Measurements from ENCODE around the gene FILIP1L. TPM values are rescaled to one million over a fixed set of nuclear protein-coding genes. Genes with fewer than 3 reads are reported as not detected.

Gene FILIP1L
- total and polyA plus RNA-seq, 2 of the 13 experiments (the other 11 are each of a cell fraction or from before 2014, with no cell fraction given), result 8.1 to 187 TPM

- TF ChIP-seq RERE (CRISPR knock-in tag; IDR thresholded peaks at IDR 0.05; ENCODE audit: low read depth) (no peak), HIC2 (CRISPR knock-in tag; IDR thresholded peaks at IDR 0.05; ENCODE audit: low read depth) (no peak), GPN1 (CRISPR knock-in tag; IDR thresholded peaks at IDR 0.05; ENCODE audit: borderline replicate concordance) (no peak)
These were observed 129.6 kb downstream of the FILIP1L start (continued) for GRCh38 chr3:99984668-99985067.

- no peak overlapping the region for H2AFZ ChIP-seq (ENCODE audit: low read length)
- no peaks in the 10 kb centered on the region for H3K27me3 ChIP-seq (ENCODE audit: control insufficient read depth in 1 of 2, insufficient read depth in 2 of 2, low read length in 2 of 2)
- intact Hi-C loops (cut with micrococcal nuclease; ENCODE audit: unreplicated experiment), result no loop called here
- in situ Hi-C loops (cut with HindIII; ENCODE audit: extremely low pct_ligation_motif_present, low pct_unique_long_range_greater_than_20kb), result no loop called here
- ATAC-seq (no peak), DNase-seq (ENCODE audit: low spot score) (no peak), FAIRE-seq (no peak)
- no peaks in the 10 kb centered on the region for H4K20me1 ChIP-seq (ENCODE audit: insufficient read depth, low read length)
- 0 out of 2 replicates have a peak, but pooled peaks cover 9% of the 10 kb centered on the region for H3K4me1 ChIP-seq (ENCODE audit: insufficient read depth, low read length)
- no peaks in the 10 kb centered on the region for H3K79me2 ChIP-seq (ENCODE audit: insufficient read depth, low read length)
- no peaks in the 10 kb centered on the region for H3K36me3 ChIP-seq (replicated peaks in 1 of 2; ENCODE audit: control insufficient read depth in 1 of 2, insufficient read depth in 2 of 2, low read length in 2 of 2)
- no peak overlapping the region for H3K27ac ChIP-seq (ENCODE audit: extremely low read length, insufficient read depth, low read length)
- no peak overlapping the region for H3K9ac ChIP-seq (ENCODE audit: insufficient read depth, low read depth, low read length)
- H3K9me3 ChIP-seq (ENCODE audit: low read length), result no peaks in the 10 kb centered on the region
- CTCF ChIA-PET (ENCODE audit: low intra/inter-chr PET ratio, low total read pairs), result no interaction called here
- no TSS peak for BruUV-seq (replicated peaks)
- no peak for TF ChIP-seq CSRNP2 (CRISPR knock-in tag; conservative IDR thresholded peaks at IDR 0.05; ENCODE audit: low read depth)
- no peak for TF ChIP-seq CBX2 (IDR thresholded peaks at IDR 0.05; ENCODE audit: low read depth, low read length)
- no peak for TF ChIP-seq CBX2 (CRISPR knock-in tag; IDR thresholded peaks at IDR 0.05; ENCODE audit: low read depth)
- TF ChIP-seq PITX1 (CRISPR knock-in tag; IDR thresholded peaks at IDR 0.05), result no peak
- no peak for TF ChIP-seq CERS6 (CRISPR knock-in tag; IDR thresholded peaks at IDR 0.05)
- no peak for TF ChIP-seq ZC3H4 (CRISPR knock-in tag; IDR thresholded peaks at IDR 0.05; ENCODE audit: borderline replicate concordance)
- no peak for TF ChIP-seq HNRNPL (IDR thresholded peaks at IDR 0.05; ENCODE audit: low read depth, low read length)
- TF ChIP-seq ZNF737 (CRISPR knock-in tag; IDR thresholded peaks at IDR 0.05; ENCODE audit: borderline replicate concordance), result no peak
- TF ChIP-seq ZEB1 (IDR thresholded peaks at IDR 0.05; ENCODE audit: insufficient replicate concordance, low read depth), result no peak
- TF ChIP-seq YEATS2 (CRISPR knock-in tag; IDR thresholded peaks at IDR 0.05; ENCODE audit: borderline replicate concordance), result no peak
- no peak overlapping the region for H3K4me3 ChIP-seq (replicated peaks in 1 of 3; ENCODE audit: insufficient read depth in 1 of 3, low read depth in 2 of 3, low read length in 3 of 3)
- no peak overlapping the region for H3K4me2 ChIP-seq (ENCODE audit: low read depth, low read length)
- POLR2A ChIA-PET, result no interaction called here
These were observed 130.2 kb downstream of the FILIP1L start for GRCh38 chr3:99984139-99984538.

Data from HepG2 (cell line).